Coronary artery (tissue), 2 donors: Measurements from ENCODE around the gene C2CD4B.

Source experiments
- DNase-seq: peaks from one replicate; pipeline ENCODE4 v3.0.0-alpha.2; 2017; ENCODE audit warnings: low spot score
- H3K27ac ChIP-seq, 2 donors: fragments of 200-600 bp; sonication (generic); one replicate each; pipeline ENCODE4 v1.5.1; 2016 to 2019
- H3K4me3 ChIP-seq: fragments of 200-600 bp; sonication (generic); 2 replicates; pipeline ENCODE4 v1.5.1; 2016; ENCODE audit warnings: mild to moderate bottlenecking, moderate library complexity
- TF ChIP-seq, protein P1 (sequence below): fragments of 200-600 bp; sonication (generic); IDR thresholded peaks from one replicate; pipeline ENCODE4 v1.5.1; 2019; ENCODE audit warnings: antibody characterized with exemption

The C2CD4B gene

DNA sequence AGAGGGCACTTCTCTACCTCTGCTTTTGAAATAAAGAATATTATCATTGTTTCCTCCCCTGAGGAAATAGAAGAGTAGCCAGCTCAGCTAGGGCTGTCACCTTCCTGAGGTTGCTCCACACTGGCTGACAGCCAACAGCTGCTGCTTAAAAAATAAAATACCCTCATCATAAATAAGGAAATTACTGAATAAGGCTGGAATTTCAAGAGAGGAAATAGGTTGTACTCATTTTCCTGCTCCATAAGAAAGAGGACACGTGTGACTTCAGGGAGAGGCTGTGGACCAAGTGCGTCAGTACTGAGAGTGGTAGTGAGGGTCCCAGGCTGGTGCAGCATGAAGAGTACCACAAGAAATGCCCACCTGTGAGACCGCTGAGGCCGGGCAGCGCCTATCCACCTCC, 8.1 kb upstream of the C2CD4B start:
- H3K4me3 ChIP-seq, result no peak overlapping the region
- TF ChIP-seq, protein P1, sequence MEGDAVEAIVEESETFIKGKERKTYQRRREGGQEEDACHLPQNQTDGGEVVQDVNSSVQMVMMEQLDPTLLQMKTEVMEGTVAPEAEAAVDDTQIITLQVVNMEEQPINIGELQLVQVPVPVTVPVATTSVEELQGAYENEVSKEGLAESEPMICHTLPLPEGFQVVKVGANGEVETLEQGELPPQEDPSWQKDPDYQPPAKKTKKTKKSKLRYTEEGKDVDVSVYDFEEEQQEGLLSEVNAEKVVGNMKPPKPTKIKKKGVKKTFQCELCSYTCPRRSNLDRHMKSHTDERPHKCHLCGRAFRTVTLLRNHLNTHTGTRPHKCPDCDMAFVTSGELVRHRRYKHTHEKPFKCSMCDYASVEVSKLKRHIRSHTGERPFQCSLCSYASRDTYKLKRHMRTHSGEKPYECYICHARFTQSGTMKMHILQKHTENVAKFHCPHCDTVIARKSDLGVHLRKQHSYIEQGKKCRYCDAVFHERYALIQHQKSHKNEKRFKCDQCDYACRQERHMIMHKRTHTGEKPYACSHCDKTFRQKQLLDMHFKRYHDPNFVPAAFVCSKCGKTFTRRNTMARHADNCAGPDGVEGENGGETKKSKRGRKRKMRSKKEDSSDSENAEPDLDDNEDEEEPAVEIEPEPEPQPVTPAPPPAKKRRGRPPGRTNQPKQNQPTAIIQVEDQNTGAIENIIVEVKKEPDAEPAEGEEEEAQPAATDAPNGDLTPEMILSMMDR, result no peak
- H3K27ac ChIP-seq, result peak overlapping the region in 1 of 2 donors; percentile 36
- DNase-seq, result no peak

DNA sequence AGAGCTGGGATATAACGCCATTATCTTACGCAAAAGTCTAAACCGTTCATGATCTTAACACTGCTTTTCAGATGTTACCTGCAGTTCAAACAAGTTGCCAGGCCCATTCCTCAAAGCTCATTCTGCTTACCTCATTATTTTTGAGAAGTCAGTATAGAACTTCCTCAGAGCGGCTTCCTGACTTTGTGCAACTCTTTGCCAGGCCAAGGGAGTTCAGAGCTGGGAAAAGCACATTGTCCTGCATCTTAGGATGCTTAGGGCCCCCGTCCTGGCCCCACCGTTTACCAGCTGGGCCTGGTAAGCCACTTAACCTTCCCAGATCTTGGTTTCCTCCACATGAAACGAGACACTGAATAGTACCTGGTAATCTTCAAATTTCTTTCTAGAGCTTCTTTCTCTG, 6.8 kb upstream of the C2CD4B start:
- no peak overlapping the region for H3K4me3 ChIP-seq
- no peak overlapping the region for H3K27ac ChIP-seq
- TF ChIP-seq, protein P1, result no peak
- DNase-seq, result no peak

DNA sequence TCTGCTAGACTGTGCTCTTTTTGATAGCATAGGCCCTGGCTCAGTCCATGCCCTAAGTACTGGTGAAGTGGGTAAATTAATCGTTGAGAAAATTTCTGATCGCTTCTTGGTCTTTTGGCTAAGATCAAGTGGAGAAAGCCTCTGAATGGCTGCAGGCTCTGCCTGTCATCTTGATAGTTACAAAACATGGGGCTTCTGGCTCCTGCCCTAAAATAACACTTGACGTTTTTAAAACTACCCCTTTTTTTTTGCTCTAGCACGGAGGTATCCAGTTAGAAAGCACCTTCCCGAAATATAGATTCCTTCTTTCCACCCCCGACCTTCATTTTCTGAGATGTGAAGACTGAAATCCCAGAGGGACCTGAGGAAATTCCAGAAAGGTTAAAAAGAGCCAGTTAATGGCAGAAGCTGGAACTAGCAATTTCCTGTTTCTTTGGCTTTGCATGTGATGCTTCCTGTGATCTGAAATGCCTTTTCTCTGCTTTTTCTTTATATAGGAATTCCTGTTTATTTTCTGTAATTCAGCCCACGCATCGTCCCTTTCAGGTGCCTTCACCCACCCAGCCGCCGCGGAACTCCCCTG, 799 bp upstream of the C2CD4B start:
- no peak for DNase-seq
- peak overlapping the region; percentile 73 for H3K4me3 ChIP-seq
- TF ChIP-seq, protein P1, result no peak
- no peak overlapping the region for H3K27ac ChIP-seq

DNA sequence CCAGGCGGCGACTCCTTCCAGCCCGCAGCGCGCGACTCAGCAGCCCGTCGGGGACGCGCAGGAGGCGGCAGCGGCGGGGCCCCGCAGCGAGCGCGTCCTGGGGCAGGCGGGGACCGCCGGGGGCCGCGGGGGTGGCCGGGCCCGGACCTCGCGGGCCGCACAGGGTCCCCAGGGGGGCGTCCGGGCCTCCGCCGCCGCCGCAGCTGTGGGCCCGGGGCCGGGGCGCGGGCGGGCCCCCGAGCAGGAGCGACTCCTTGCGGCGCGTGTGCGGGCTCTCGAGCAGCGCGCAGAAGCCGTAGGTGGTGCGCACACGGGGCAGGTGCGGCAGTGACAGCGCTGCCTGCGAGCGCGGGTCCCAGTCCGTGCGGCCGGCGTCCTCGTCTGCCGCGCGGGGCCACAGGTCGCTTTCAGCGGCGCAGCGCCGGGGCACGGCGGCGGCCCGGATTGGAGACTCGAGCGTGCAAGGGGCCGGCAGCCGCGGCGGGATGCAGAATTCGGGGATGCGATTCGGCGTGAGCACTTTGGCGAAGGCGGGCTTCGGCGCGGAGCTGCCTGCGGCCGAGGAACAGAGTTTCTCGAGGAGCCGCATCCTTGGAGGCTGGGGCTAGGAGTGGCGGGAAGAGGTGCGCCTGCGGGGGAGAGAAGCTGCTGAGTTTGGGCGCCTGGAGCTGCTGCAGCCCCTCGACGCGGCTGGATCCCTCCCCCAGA, 535 bp downstream of the C2CD4B start:
- H3K4me3 ChIP-seq, result peak overlapping the region; percentile 73
- H3K27ac ChIP-seq, result peak overlapping the region in 1 of 2 donors; percentile 51
- DNase-seq, result no peak

DNA sequence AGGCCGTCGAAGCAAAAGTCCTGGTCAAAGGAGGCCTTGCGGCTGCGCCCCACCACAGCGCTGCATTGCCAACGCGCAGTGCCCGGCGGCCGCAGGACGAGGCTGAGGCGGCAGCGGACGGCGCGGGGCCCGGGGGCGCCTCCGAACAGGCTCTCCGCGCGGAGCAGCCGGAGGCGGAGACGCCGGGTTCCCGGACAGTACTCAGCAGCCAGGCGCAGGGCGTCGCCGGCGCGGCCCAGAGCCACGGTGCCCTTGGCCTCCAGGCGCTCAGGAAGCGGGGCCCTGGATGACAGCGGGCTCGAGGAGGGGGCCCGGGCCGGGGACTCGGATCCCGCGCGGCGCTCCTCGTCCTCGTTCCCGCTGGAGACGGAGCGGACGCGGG, 1.1 kb downstream of the C2CD4B start:
- TF ChIP-seq, protein P1, result no peak
- no peak for DNase-seq
- H3K4me3 ChIP-seq, result peak overlapping the region; percentile 73
- H3K27ac ChIP-seq, result peak overlapping the region in 1 of 2 donors; percentile 51

More for the DNA sequence above, 535 bp downstream of the C2CD4B start:
- TF ChIP-seq, protein P1, result no peak

DNA sequence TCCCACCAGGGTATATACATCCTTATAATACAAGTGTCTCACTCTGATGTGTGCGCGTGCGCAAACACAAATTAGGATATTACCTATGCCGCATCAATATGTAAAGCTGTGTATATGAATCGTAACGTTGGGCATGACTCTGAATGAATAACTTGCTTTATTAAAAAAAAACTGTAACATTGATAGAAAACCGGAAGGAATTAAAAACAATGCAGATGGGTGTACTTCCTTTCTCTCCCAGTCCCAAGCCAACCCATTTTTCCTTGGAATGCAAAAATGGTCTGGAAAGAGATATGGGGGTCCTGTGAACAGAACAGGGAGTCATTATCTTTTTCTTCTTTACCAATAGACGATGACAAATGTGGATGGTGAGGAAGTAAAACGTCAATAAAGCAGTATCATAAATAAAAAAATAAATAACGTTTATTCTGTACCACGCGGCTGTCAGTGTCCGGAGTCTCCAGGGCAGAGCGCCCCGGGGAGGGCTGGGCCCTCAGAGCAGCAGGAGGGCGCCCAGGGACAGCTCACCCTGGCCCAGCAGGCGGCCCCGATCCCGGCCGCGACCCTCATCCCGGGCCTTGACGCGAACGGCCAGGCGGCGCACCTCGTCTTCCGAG, 1.6 kb downstream of the C2CD4B start:
- peak overlapping the region in 1 of 2 donors; percentile 51 for H3K27ac ChIP-seq
- TF ChIP-seq, protein P1, result no peak
- H3K4me3 ChIP-seq, result peak overlapping the region; percentile 73

More for the DNA sequence above, 1.6 kb downstream of the C2CD4B start:
- no peak for DNase-seq
